ENCODE results near the gene PCSK6. TPM values are rescaled to one million over a fixed set of nuclear protein-coding genes. Genes with fewer than 3 reads are reported as not detected.

PCSK6 gene
- total RNA-seq, 3 donors from 2014 or later, result 7.2 to 19.7 (median 18.0) TPM

DNA sequence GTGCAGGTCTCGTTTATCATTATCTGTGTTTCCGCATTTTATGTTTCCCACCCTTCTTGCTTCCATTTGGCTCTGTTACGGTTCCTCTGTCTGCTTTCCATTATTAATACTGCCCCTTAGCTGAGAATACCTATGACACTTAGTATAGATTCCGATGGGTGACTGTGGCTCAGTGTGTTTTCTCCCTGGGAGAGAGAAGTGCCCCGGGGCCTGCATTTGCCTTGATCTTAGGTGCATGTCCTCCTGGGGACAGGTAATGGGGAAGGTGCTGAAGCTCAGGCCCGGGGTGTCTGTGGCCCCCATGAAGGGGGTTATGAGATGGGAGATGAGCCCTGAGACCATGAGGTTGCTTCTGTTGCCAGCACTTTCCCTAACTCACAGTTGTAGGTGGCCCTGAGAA, 43.4 kb upstream of the PCSK6 start:
- no peaks in the 10 kb centered on the region for H3K4me1 ChIP-seq
- no peak for DNase-seq (ENCODE audit: low spot score in 2 of 2)
- H3K27ac ChIP-seq, result no peak overlapping the region
- TF ChIP-seq, protein P1, sequence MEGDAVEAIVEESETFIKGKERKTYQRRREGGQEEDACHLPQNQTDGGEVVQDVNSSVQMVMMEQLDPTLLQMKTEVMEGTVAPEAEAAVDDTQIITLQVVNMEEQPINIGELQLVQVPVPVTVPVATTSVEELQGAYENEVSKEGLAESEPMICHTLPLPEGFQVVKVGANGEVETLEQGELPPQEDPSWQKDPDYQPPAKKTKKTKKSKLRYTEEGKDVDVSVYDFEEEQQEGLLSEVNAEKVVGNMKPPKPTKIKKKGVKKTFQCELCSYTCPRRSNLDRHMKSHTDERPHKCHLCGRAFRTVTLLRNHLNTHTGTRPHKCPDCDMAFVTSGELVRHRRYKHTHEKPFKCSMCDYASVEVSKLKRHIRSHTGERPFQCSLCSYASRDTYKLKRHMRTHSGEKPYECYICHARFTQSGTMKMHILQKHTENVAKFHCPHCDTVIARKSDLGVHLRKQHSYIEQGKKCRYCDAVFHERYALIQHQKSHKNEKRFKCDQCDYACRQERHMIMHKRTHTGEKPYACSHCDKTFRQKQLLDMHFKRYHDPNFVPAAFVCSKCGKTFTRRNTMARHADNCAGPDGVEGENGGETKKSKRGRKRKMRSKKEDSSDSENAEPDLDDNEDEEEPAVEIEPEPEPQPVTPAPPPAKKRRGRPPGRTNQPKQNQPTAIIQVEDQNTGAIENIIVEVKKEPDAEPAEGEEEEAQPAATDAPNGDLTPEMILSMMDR (IDR thresholded peaks at IDR 0.05), result no peak
- no peak for TF ChIP-seq POLR2A (IDR thresholded peaks at IDR 0.05)
- no peak for TF ChIP-seq POLR2AphosphoS5 (IDR thresholded peaks at IDR 0.05)
- no peaks in the 10 kb centered on the region for H3K27me3 ChIP-seq
- intact Hi-C loops (cut with DNase I; ENCODE audit: low total_unique reads), result no loop called here
- no peak overlapping the region for H3K4me3 ChIP-seq
- H3K9me3 ChIP-seq, result no peaks in the 10 kb centered on the region
- no peaks in the 10 kb centered on the region for H3K36me3 ChIP-seq

GRCh38 chr15:101531170-101531569, 41.7 kb upstream of the PCSK6 start:
- Histone ChIP-seq H3K27ac (no peak overlapping the region), H3K36me3 (no peaks in the 10 kb centered on the region), H3K4me3 (no peak overlapping the region), H3K4me1 (no peaks in the 10 kb centered on the region), H3K27me3 (no peaks in the 10 kb centered on the region), H3K9me3 (no peaks in the 10 kb centered on the region)
- intact Hi-C loops (cut with DNase I; ENCODE audit: low total_unique reads), result no loop called here
- TF ChIP-seq POLR2AphosphoS5 (IDR thresholded peaks at IDR 0.05) (no peak), POLR2A (IDR thresholded peaks at IDR 0.05) (no peak)
- TF ChIP-seq, protein P1 (IDR thresholded peaks at IDR 0.05), result no peak
- DNase-seq (ENCODE audit: low spot score in 2 of 2), result peak in 1 of 2 donors; percentile 7

DNA sequence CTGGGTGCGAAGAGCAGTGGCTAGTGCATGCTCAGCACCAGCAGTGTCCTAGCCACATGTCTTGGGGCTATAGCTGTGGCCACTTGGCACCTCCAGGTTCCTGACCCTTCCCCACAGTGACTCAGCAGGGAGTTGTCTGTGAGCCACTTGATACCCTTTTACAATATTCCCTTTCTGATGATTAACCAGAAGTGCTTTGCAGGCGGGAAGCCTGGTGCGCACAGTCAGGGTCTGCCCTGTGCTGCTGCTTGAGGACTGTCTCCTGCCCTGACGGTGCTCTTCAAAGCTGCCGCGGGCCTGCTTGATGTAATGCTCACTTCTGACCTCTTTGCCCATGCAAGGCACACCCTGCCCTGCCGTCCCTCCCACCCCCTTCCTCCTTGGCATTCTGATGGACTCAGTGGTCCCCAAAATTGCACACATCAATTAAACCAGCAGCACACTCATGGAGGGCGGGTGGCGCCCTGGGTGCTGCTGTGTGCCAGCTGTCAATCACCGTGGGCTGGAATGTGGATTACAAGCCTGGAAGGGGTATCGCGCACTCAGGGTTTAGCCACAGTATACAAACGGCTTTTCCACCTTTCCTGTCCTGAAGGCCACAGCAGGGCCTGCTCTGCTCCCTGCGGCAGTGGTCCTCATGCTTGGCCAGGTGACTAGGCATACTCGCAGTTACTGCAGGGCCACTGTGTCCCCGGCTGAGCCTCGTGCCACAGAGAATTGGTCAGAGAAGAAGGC, 40.9 kb upstream of the PCSK6 start:
- Histone ChIP-seq H3K4me1 (no peaks in the 10 kb centered on the region), H3K27me3 (no peaks in the 10 kb centered on the region), H3K9me3 (no peaks in the 10 kb centered on the region), H3K27ac (no peak overlapping the region), H3K4me3 (no peak overlapping the region), H3K36me3 (no peaks in the 10 kb centered on the region)
- peak in 1 of 2 donors; percentile 7 for DNase-seq (ENCODE audit: low spot score in 2 of 2)
- TF ChIP-seq POLR2A (IDR thresholded peaks at IDR 0.05) (no peak), POLR2AphosphoS5 (IDR thresholded peaks at IDR 0.05) (no peak)
- TF ChIP-seq, protein P1 (IDR thresholded peaks at IDR 0.05), result no peak
- intact Hi-C loops (cut with DNase I; ENCODE audit: low total_unique reads), result no loop called here

GRCh38 chr15:101528917-101529299, 39.4 kb upstream of the PCSK6 start:
- H3K4me3 ChIP-seq, result no peak overlapping the region
- H3K27ac ChIP-seq, result peak overlapping the region in 1 of 2 donors; percentile 14
- TF ChIP-seq, protein P1 (IDR thresholded peaks at IDR 0.05), result no peak
- TF ChIP-seq POLR2A (IDR thresholded peaks at IDR 0.05), result no peak
- TF ChIP-seq POLR2AphosphoS5 (IDR thresholded peaks at IDR 0.05), result no peak
- DNase-seq (ENCODE audit: low spot score in 2 of 2), result peak in 1 of 2 donors; percentile 11
- H3K36me3 ChIP-seq, result no peaks in the 10 kb centered on the region
- intact Hi-C loops (cut with DNase I; ENCODE audit: low total_unique reads), result no loop called here
- no peaks in the 10 kb centered on the region for H3K9me3 ChIP-seq
- no peaks in the 10 kb centered on the region for H3K27me3 ChIP-seq
- no peaks in the 10 kb centered on the region for H3K4me1 ChIP-seq

GRCh38 chr15:101528108-101528916, 38.8 kb upstream of the PCSK6 start:
- TF ChIP-seq POLR2A (IDR thresholded peaks at IDR 0.05), result no peak
- intact Hi-C loops (cut with DNase I; ENCODE audit: low total_unique reads), result no loop called here

More at GRCh38 chr15:101528108-101528916, 38.8 kb upstream of the PCSK6 start:
- H3K27me3 ChIP-seq, result peaks cover 0 to 2% of the 10 kb centered on the region in 2 donors
- H3K4me1 ChIP-seq, result no peaks in the 10 kb centered on the region
- H3K4me3 ChIP-seq, result no peak overlapping the region
- H3K36me3 ChIP-seq, result no peaks in the 10 kb centered on the region
- DNase-seq (ENCODE audit: low spot score in 2 of 2), result peak in 1 of 2 donors; percentile 15
- H3K9me3 ChIP-seq, result no peaks in the 10 kb centered on the region
- peak overlapping the region in 1 of 2 donors; percentile 62 for H3K27ac ChIP-seq
